AML-193 (cell line): ENCODE data around the gene NFIL3.
"Not testable (repeated sequence)": the region's sequence is repeated elsewhere in the genome, so short reads cannot be mapped to it uniquely, and the experiment has no call there.

ENCODE experiments used
- DNase-seq, 2 experiments: peaks; one replicate each; lab custom pipeline; 2025; lab: John Stamatoyannopoulos, UW

The NFIL3 gene

DNA sequence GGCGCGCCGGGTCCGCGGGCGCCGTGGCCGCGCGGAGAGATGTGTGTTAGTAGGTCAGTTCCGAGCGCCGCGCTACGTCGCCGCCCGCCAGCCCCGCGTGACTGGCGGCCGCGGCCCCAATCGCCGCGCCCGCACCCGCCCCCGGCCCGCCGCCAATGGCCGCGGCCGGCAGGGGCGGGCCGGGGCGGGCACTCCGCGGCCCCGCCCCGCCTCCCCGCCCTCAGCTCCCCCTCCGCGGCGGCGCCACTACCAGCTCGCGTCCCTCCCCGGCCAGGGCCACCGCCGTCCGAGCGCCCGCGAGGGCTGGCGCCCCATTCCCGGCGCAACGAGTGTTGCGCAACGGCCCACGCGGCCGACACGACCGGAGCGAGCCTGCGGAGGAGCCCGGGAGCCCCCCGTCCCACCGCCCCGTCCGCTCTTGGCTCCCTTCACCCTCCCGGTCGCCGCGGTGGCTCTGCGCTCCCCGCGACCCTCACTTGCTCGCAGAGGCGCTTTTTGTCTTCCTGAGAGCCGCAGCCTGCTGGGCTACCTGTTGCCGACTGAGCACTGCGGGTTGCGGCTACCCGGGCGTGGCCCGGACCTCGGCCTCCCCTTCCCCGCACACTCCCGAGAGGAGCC, at the start of gene NFIL3:
TSS of gene NFIL3 (minus strand) at position 48 of the 618 bp plus-strand sequence. CDS start 13,098 bp downstream, outside the sequence.
- peak; percentile 69 to 73 for DNase-seq

GRCh38 chr9:91471524-91471923, 47.9 kb upstream of the NFIL3 start:
- not testable (repeated sequence) for DNase-seq

DNA sequence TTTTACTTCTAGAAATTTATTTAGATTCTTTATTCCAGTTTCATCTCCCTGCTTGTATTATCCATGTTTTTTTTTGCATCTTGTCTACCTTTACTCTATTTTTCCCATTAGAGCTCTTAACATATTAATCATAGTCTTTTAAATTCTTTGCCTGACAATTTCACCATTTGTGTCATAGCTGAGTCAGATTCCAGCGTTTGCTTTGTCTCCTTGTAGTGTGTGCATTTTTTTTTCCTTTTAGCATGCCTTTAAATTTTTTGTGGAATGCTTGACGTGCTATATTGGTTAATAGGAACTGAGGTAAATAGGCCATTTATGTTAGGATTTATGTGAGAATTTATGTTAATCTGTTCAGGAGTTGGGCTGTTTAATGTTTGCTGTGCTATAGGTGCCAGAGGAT, 41.8 kb upstream of the NFIL3 start:
- no peak for DNase-seq

DNA sequence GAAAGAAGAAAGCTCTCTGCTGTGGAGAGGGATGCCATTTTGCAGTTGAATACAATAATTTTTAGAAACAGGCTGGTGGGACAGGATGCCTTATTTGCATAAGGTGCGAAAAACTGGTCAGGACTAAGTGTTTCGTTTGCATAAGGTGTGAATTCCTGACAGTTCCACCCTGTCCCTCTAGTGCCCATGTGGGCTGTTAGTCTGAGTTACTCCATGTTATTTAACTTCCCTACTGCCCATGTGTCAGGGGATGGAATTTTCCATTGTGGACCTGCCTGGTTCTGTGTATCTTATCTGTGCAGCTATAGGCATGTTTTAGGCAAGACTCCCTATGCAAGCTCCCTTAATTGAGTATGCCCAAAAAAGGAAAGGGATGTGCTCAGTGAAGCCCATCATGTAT, 35.3 kb upstream of the NFIL3 start:
- DNase-seq: no peak

DNA sequence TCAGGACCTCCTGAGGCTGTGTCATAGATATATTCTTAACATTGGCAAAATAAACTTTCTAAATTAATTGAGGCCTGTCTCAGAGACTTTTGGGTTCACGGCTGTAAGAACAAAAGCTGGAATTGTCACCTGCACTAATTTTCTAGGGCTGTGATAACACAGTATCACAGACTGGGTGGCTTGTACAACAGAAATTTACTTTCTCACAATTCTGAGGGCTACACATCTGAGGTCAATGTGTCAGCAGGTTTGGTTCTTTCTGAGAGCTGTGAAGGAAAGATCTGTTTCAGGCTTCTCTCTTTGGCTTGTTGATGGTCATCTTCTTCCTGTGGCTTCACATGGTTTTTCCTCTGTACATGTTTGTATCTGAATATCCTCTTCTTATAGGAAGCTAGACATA, 29.2 kb upstream of the NFIL3 start:
- no peak for DNase-seq

DNA sequence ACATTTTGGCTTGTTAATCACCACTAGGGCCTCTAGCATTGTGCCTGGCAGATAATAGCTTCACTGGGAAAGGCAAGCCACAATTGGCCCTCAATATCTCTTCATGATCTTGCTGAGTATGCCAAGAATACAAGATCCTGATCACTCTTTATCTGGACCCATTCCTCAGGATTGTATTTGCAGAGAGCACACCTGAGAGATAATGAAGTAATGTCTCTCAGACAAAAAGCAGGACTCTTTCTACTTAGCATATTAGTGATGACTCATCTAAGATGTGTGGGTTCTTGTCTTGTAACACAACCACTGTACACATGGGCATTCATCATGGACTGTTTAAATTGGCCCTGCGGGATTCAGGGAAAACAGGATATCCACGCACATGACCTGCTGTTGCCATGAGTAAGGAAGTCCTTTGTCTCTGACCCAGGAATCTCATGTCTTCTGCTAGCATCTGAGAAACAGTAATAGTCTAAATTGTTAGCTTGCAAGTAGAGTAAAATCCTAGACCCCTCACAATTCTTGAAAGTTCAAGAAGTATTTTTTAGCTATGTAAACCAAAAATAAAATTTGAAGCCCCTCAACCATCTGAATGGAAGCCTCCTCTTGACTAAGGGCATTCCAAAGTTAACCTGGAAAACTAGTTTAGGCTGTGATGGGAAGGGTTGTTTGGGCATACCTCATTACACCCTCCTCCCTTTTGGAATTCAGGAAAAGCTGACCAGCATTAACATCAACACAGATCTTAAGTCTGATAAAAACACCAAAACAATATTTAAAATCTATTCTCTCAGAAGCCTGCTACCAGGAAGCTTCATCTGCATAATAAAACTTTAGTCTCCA, 28.0 kb upstream of the NFIL3 start:
- no peak for DNase-seq

DNA sequence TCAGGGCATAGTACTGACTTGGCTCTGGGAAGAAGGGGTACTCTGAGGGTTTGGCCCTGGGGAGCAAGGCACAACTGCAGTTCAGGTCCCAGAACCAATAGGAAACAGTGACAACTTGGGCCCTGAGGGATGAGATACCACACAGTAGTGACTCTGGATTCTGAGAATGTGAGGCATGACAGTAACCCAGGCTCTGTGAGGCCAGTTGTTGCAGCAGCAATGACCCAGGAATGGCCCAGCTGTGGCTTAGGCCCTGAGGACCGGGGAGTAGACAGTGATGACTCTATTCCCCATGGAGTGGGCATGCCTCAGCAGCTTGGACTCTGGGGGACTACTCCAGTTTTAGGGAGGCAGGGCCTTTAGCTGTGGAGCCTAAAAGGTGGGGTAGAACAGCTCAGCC, 21.5 kb upstream of the NFIL3 start:
- DNase-seq: no peak

GRCh38 chr9:91443994-91444392, 20.4 kb upstream of the NFIL3 start:
- no peak for DNase-seq

DNA sequence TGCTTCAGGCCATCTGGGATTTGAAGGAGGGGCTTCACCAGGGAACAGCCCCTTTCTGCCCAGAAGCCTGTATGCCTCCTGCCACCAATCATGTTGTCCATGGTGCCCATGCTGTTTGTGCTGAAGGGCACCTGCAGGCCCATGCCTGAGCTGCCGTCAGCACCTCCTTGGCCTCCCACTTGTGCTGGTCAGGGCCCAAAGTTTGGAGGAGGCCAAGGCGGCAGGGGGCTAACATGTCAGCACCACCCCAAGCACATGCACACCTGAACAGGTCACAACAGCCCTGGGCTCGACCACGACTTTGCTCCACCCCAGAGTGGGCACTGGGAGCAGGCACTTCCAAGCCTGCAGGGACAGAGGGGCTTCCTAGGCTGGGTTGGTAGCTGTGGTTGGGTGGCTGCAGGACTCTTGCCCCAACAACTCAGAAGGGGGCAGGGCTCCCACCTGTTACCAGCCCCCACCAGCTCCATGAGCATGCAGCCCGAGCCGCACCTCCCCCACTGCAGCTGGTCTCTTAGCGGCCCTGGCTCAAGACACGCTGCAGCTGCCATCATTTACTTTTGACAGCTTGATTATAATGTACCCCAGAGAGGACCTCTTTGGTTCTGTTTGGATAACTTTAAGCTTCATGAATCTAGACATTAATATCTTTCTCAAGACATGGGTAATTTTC, 19.8 kb upstream of the NFIL3 start:
- DNase-seq: no peak

GRCh38 chr9:91436841-91437240, 13.2 kb upstream of the NFIL3 start:
- DNase-seq: no peak

- peak; percentile 45 to 67 for DNase-seq
Measured at GRCh38 chr9:91433180-91433579, 9.5 kb upstream of the NFIL3 start.

DNA sequence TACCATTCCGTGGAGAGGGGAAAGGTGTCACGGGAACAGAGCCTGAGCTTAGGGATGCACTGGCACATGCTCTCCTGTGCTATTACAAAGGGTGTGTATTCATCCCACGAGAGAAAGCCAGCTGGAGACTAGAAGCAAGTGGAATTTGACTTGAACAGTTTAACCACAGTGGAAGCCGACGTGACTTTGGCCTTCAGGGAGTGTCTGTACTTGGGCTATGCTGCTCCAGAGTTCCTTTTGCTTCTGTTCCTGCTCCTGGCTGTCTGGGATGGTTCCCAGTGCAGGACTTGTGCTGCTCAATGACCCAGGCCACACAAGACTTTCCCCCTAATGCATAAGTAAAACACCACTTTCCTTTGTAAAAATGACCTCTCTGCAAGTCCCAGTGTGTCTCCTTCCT, 7.9 kb upstream of the NFIL3 start:
- DNase-seq: no peak

GRCh38 chr9:91429501-91429900, 5.9 kb upstream of the NFIL3 start:
- DNase-seq: no peak

DNA sequence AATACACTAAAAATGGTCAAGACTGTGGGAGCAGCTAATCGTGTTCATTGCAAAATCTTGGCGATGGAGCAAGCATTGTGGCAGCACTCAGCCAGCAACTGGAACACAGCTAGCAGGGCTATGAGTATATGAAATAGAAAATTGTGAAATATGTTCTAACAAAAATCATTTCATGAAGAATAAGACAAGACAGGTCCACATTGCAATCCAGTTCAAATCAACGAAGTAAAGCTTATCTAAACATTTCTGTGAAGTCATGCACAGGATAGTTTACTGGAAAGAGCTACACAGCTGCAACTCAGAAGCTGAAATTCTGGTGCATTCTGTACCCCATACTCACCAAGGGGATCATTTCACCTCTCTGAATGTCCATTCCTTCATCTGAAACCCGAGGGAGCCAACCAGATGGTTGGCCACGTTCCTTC, 5.3 kb upstream of the NFIL3 start:
- peak; percentile 85 to 91 for DNase-seq

- peak; percentile 78 to 83 for DNase-seq
Measured at GRCh38 chr9:91428436-91428835, 4.8 kb upstream of the NFIL3 start.

GRCh38 chr9:91427873-91428272, 4.2 kb upstream of the NFIL3 start:
- no peak for DNase-seq

DNA sequence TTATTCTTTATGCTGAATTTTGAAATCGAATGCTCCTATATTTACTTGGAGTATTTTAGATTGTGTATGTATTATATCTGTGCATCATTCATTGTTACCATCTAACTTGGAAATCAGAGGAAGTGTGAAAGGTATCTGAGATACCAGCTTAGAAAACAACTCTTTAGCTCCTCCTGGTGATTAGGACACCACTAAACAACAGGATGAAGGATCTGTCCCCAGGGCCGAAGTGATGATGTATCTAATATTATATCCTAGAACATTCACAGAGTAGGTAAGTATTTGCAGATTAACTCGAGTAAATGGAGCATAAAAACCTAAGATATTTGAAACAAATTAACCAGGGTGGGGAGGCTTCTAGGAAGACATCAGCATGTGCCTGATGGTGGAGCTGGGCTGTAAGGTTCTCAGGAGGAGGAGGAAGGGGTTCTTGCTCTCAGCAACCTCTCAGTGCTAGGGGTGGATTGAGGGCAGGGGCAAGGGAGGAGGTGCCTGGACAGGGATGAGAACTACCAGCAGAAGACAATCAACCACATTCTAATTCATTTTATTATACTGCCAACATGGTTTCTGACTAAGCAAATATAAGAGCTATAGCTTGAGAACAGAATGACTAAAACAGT, 2.6 kb upstream of the NFIL3 start:
- DNase-seq: peak; percentile 65 to 70

DNA sequence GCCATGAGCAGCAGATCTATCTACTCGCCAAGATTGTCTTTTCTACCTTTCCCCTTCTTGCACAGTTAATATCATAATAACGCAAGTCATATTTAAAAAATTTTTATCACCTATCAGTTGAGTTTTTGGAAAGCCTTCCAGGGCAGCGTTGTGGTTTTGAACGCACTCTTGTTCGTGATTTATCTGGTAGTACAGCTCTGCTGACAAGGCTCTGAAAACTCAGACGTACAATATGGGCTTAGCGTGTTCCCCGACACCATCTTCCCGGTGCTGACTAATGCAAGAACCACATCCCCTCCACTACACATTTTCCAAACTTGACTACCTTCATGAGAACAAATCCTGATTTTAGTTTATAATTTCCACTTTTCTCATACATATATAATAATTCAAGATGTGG, 1.6 kb upstream of the NFIL3 start:
- DNase-seq: no peak

GRCh38 chr9:91424403-91425176, 958 bp upstream of the NFIL3 start:
- peak; percentile 55 to 61 for DNase-seq

- DNase-seq: peak in 1 of 2 experiments; percentile 38
Measured at GRCh38 chr9:91422758-91423711, 597 bp downstream of the NFIL3 start.
